ENCODE results near the gene FBXW2.
"Not testable (repeated sequence)": the region's sequence is repeated elsewhere in the genome, so short reads cannot be mapped to it uniquely, and the experiment has no call there.

FBXW2 gene

DNA sequence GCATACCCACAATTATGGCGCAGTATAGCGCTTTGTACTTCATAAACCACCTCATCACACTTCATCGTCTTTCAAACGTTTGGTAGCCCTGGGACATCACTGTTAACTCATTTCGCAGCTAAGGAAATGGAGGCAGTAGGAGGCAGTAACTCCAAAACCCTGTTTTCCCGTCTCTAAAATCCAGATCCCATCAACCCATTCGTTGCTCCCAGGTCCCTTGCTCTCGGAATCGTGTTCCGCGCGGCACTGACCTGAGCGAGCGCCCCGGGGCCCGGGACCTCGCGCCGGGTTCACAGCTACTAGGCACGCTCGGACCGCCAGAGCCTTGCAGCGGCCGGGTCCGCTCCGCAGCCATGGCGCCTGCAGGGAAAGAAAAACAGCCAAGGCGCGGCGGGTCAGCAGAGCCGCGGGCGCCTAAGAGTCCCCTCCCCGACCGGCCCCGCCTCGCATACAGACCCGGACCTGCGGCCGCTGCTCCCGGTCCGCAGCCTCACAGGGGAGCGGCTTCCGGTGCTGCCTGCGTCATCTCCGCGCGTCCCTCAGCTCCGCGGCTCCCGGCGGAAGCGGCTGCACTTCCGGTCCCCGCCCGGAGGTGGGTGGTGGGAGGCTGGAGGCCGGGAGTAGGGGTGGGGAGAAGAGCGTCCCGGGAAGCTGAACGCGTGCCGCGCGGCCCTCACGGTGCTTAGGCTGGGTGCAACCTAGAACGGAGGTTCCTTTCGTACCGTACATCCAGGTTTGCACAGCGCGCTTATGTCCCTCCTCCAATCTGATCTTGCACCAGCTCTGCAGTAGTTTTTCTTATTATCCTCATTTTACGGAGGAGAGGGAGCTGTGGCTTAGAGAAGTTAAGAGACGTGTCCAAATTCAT is at the start of gene FBXW2:
FBXW2 (minus strand) TSS at position 519 of the 868 bp plus-strand sequence. CDS start 5,158 bp downstream, outside the sequence.
- DNase-seq = peak; percentile 97

DNA sequence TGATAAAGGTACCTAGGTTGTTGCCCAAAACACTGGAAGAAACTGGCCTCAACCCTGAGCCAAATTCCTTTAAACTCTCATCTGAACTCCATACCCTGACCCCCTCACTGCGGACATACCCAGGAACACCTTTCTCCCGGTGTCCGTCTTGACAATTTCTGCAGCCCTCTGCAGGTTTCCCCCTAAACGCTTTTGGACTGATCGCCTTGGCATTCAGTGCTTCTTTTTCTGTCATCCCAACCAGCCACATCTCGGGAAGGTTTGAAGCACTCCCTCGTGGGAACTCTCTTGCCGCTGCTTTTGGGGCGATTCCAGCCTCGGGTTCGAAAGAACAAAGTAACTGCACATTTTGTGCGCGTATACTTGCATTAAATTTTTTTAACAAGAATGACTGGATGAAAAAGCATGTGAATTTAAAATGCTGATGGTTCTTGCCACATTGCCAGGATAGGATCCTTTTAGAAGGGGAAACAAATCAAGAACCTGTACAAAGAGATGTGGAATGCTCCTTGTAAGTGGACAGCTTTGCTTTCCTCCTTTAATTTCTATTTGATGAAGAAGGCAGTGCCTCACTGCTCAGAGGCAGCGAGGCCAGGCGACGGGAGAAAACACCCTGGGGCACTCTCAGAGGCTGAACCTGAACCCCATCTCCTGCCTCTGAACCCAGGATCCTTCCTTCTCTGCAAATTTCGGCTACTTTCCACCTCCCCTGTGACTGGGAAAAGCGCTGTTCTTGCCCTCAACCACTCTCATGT is 48.9 kb upstream of the FBXW2 start:
- no peak for DNase-seq

DNA sequence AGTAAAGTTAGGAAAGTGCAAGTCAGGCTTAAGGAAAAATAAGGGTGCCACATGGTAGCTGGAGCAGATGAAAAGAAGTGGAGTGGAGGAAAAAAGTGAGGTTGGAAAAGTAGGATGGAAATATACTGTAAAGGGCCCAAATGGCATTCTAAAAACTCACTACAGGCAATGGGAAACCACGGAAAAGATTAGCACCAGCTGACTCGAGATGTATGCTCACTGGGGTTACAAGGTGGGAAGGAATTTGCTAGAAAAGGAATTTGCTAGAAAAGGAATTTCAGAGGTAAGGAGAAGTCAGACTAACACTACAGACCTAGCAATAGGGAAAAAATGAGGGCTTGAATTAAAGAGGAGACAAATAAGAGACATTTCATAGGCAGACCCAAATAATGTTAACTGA is 45.9 kb upstream of the FBXW2 start:
- no peak for DNase-seq

DNA sequence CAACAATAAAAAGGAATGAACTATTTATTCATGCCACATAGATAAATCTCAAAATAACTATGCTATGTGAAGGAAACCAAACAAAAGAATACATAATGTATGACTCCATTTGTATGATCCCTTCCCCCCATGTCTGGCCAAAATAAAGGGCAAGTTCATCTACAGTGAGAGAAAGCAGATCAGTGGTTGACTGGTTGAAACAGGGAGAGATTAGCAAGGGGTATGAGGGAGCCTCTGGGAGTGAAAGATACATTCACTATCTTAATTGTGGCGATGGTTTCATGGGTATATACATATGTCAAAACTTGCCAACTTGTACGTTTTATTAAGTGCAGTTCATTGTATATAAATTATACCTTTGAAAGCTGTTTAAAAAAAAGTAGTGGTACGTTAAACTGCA is 44.7 kb upstream of the FBXW2 start:
- DNase-seq = no peak

DNA sequence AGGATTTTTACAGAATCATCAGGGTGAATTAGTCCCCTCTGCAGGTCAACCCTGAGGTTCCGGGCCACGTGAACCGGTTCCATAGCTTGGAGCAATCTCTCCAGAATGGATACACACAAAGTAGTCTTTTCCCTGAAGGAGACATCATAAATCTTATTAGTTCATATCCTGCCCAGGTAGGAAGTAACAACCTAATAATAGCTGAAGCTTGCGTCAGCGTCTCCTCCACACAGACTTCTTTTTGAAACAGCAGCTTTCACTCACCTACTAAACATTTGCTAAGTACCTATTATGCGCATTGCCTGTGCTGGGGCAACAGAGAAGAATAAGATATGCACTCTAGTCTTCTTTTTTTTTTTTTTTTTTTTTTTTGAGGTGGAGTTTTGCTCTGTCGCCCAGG is 40.1 kb upstream of the FBXW2 start:
- DNase-seq = no peak

- no peak for DNase-seq
Observed at GRCh38 chr9:120832807-120833206, 39.6 kb upstream of the FBXW2 start.

GRCh38 chr9:120830865-120831264 is 37.6 kb upstream of the FBXW2 start:
- DNase-seq = no peak

GRCh38 chr9:120830151-120830550 is 36.9 kb upstream of the FBXW2 start:
- no peak for DNase-seq

GRCh38 chr9:120829650-120830049 is 36.4 kb upstream of the FBXW2 start:
- DNase-seq = no peak

DNA sequence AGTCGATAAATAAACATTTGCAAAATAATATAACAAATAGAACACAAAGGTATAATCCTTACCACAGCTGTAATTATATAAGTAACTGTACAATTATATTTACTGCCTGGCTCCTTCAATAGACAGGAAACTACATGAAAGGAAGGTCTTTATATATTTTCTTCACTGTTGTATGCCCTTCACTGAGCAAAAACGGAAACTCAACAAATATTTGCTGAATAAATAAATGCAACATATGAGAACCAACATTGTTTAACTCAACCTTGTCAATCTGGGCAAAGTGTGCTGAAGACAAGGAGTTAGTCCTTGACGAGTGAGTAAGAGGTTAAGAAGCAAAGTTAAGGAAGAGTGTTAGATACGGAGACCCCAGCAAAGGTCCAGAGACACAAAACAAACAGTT is 26.9 kb upstream of the FBXW2 start:
- no peak for DNase-seq

DNA sequence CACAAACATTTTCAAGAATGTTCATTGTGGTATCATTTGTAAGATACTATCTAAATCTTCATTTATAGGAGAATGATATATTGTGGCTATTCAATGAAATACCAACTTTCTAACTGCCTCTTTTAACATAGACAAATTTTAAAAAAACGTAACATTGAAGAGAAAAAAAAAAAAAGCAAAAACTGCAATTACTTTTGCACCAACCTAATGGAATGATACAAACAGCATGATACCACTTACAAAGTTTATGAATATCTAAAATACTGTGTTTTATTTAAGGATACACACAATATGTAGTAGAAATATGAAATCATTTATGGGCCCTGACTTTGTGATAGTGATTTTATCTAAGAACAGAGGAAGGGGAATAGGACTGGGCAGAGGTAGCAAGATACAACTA is 25.4 kb upstream of the FBXW2 start:
- no peak for DNase-seq

DNA sequence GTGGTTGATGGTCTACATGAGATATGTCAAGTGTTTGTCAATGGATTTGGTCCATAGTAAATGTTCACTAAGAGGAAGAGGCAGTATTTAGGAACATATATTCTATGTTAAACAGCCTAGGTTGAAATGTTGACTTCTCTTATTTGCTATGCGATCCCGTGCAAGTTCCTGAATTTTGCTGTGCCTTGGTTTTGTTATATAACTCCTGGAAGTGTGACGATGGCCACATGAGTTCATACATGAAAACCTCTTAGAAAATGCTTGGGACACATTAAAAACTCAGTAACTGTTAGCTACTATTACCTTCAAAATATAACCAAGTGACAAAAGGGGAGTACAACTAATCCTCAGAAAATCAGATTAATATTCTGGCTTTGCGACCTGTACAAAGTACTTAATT is 21.9 kb upstream of the FBXW2 start:
- DNase-seq = no peak

DNA sequence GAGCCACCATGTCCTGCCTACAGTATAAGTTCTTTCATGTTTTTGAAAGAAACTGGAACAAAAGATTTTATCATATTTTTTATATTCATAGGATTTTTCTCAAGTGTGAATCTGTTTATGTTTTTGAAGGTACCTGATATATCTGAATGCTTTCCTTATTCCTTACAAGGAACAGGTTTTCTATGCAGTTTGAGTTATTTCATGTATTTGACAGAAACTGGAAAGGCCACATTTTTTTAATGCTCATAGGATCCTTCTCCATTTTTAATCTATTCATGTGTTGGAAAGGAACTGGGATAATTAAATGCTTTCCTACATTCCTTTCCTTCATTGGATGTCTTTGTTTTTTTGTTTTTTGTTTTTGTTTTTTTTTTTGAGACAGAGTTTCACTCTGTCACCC is 15.7 kb upstream of the FBXW2 start:
- DNase-seq = no peak

DNA sequence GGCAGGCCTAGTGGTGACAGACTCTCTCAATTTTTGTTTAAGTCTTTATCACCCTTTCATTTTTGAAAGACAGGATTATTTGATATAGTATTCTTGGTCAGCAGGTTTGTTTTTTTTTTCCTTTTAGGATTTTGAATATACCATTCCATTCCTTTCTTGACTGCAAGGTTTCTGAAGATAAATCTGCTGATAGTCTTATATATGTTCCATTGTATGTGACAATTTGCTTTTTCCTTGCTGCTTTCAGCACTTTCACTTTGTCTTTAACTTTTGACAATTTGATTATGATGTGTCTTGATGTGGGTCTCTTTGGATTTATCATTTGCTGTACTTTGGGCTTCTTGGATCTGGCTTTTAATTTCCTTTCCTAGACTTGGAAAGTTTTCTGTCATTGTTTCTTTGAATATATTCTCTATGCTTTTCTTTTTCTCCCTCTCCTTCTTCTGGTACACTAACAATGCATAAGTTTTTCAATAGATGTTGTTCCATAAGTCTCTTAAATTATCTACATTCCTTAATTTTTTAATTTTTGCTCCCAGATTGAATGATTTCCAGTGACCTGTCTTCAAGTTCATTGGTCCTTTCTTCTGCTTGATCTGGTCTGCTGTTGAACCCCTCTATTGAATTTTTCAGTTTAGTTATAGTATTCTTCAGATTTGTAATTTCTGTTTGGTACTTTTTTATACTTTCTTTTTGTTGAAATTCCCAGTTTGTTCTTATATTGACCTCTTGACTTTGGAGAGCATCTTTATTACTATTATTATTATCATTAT is 14.6 kb upstream of the FBXW2 start:
- no peak for DNase-seq

DNA sequence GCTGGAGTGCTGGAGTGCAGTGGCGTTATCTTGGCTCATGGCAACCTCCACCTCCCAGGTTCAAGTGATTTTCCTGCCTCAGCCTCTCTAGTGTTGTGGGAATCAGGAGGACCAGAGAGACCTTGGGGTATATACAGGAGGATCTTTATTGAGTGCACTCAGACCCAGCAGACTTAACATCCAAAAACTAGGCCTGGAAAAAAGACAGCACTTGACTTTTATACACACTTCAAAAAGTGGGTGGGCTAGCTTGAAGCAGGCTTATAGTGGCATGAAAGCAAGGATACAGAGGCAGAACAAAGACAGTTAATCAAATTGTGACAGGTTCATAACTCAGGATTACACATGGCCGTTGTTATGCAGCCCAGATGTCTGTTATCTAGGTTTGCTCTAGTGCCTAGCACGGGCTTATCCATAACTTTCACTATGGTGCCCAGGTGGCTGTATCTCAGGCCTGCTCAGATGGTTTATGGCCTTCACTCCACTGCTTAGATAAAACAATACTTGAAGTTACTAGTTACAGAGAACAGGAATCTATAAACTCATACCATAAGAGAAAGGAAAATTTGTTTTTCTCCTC is 11.7 kb upstream of the FBXW2 start:
- not testable (repeated sequence) for DNase-seq

DNA sequence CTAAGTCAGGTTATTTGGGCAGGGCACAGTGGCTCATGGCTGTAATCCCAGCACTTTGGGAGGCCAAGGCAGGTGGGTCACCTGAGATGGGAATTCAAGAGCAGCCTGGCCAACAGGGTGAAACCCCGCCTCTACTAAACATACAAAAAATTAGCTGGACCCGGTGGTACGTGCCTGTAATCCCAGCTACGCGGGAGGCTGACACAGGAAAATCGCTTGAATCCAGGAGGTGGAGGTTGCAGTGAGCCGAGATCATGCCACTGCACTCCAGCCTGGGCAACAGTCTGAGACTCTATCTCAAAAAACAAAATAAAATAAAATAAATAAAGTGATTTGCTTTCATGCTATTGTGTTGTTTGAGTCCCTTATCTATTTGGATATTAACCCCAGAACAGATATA is 8.2 kb upstream of the FBXW2 start:
- no peak for DNase-seq

DNA sequence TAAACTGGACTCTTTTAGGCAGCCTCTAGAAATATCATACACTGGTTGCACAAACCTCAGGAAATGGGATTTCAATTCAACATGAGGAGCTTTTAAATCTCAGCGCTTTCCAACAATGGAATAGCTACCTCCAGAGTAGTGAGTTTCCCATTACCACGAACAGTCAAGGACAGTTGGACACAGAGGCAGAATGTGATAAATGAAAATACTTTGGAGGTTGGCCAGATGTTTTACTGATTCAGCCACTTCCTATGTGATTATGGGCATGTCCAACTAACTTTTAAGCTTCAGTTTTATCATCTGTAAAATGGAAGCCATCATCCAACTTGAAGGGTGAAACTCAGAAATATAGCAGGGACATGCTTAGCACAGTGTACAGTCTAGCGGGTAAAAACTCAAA is 2.1 kb downstream of the FBXW2 start:
- no peak for DNase-seq

DNA sequence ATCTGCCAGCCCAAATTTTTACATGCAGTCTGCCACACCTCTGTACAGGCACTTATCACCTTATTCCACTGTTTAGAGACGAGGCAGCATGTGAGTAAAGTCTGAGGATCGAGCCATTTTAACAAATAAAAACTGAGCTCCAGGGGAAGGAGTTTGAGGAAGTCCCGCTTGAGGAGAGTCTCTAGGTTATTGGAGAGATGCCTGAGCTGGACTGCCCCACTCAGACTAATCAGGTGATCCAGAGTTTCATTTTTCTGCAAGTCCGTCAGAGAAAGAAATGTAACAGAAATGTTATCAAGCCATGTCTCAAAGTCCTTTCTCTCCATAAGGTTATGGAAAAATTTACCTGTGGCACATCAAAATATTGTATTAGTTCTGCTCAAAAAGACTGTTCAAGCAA is 5.3 kb downstream of the FBXW2 start:
- DNase-seq = no peak

DNA sequence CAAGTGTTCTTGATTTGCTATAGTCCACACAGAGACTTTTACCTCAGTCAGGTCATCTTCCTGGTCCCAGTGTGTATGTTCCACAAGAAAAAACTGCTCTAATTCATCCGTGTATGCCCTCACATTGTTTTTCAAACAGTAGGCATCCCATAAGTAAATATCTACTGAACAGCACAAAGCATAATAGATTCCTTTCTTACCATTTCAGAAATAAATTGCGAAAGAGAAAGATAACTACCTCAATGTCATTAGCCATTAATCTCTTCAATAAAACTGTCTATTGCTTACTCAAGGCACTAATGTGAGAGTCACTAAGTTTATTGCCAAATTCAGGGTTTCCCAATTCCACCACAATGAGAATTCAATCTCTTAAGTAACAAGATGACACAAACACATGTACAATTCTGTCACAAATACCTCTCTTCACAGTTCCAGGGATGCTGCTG is 9.6 kb downstream of the FBXW2 start:
- DNase-seq = no peak

DNA sequence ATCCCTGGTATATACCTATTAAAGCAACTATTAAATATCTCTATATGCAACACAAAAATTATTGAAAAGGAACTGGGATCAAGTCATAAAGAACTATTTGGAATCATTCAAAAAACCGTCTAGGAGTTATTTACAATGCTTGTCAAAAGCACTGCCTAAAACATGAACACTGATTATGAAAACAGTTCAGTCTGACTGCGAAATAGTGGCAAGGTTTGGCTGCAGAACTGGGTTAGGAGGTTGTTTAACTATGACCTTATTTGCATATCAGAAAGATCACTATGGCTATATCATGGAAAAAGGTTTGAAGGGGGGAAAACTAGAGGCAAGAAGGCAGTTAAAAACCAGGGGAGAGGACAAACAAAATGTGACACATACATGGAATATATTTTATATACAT is 12.0 kb downstream of the FBXW2 start:
- no peak for DNase-seq

GRCh38 chr9:120780367-120780766 is 12.8 kb downstream of the FBXW2 start:
- no peak for DNase-seq

GRCh38 chr9:120779227-120779626 is 14.0 kb downstream of the FBXW2 start:
- DNase-seq = no peak

DNA sequence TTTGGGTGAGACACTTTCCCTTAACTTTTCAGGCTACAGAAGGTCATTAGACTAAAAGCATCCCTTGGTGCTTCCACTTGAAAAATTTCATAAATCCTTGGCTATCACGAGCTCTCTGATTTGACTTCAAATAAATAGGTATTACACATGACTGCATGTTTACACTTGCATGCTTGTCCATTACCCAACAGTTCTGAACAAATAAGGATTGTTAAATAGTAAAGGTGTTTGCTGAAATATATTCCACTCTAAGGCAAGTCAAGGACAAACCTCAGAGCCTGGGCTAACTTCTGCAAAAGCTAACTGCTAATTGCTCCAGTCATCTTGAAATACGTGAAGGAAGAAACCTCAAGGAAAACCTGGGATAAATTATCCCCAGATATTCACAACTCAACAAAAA is 14.5 kb downstream of the FBXW2 start:
- DNase-seq = no peak
